IMR-90 (cell line): Measurements from ENCODE around the gene C9orf152. TPM values are rescaled to one million over a fixed set of nuclear protein-coding genes. Genes with fewer than 3 reads are reported as not detected.

Source experiments
- ATAC-seq: fragments of 200-7000 bp; cut with Tn5 transposase; 2 replicates; pipeline ENCODE4 v1.9.1; 2020; ENCODE audit warnings: low read depth, mild to moderate bottlenecking, moderate library complexity
- BruUV-seq: library from RNA; stranded (reverse); fragments of 400-500 nt; replicated peaks from 2 replicates; lab custom pipeline; 2021; lab: Mats Ljungman, UMichigan
- CTCF ChIA-PET: fragments of 300-600 bp; formaldehyde crosslinking; extraction: SDS; loops from one replicate; lab custom pipeline; 2021; ENCODE audit warnings: antibody characterized with exemption; lab: Yijun Ruan, JAX
- POLR2A ChIA-PET: fragments of 300-600 bp; sonication (Branson Sonifier 250); formaldehyde crosslinking; loops from one replicate; lab custom pipeline; 2022; ENCODE audit warnings: antibody characterized with exemption; ENCODE audit not compliant: unreplicated experiment; lab: Charles Lee
- DNase-seq: peaks from one replicate; pipeline ENCODE4 v3.0.0; 2013
- H2AFZ ChIP-seq: replicated peaks from 2 replicates; pipeline ENCODE3; 2013; ENCODE audit warnings: low read length, mild to moderate bottlenecking; ENCODE audit not compliant: poor library complexity
- H2AK5ac ChIP-seq: 2 replicates; pipeline ENCODE4 v1.6.1; 2013; ENCODE audit warnings: low read depth, low read length, inconsistent platforms
- H2AK9ac ChIP-seq: replicated peaks from 2 replicates; pipeline ENCODE3; 2013; ENCODE audit warnings: mild to moderate bottlenecking, low read depth, low read length, moderate library complexity; ENCODE audit not compliant: poor library complexity
- H2BK120ac ChIP-seq: 2 replicates; pipeline ENCODE4 v1.6.1; 2013; ENCODE audit warnings: low read depth, low read length, inconsistent platforms
- H2BK15ac ChIP-seq: 3 replicates; pipeline ENCODE4 v1.6.1; 2013; ENCODE audit warnings: low read depth, low read length, inconsistent platforms
- H2BK20ac ChIP-seq: 2 replicates; pipeline ENCODE4 v1.6.1; 2013; ENCODE audit warnings: low read depth, mild to moderate bottlenecking, inconsistent platforms, low read length, moderate library complexity
- H2BK5ac ChIP-seq: 2 replicates; pipeline ENCODE4 v1.6.1; 2013; ENCODE audit warnings: mild to moderate bottlenecking, low read depth, low read length, inconsistent platforms; ENCODE audit not compliant: poor library complexity, severe bottlenecking
- H3K14ac ChIP-seq: replicated peaks from 2 replicates; pipeline ENCODE4 v1.6.1; 2013; ENCODE audit warnings: low read depth, low read length, inconsistent platforms
- H3K18ac ChIP-seq: 2 replicates; pipeline ENCODE4 v1.6.1; 2013; ENCODE audit warnings: low read depth, low read length, control low read depth
- H3K23ac ChIP-seq: 2 replicates; pipeline ENCODE4 v1.6.1; 2013; ENCODE audit warnings: low read depth, low read length, inconsistent platforms
- H3K27ac ChIP-seq: 2 replicates; pipeline ENCODE4 v1.5.1; 2013; ENCODE audit warnings: mild to moderate bottlenecking, control low read depth, low read length; ENCODE audit not compliant: insufficient read depth
- H3K27me3 ChIP-seq: 2 replicates; pipeline ENCODE4 v1.6.1; 2013; ENCODE audit warnings: low read length; ENCODE audit not compliant: control insufficient read depth, insufficient read depth
- H3K36me3 ChIP-seq: 2 replicates; pipeline ENCODE4 v1.6.1; 2013; ENCODE audit warnings: low read length, mixed read lengths; ENCODE audit not compliant: control insufficient read depth, insufficient read depth
- H3K4ac ChIP-seq: 2 replicates; pipeline ENCODE4 v1.6.1; 2013; ENCODE audit warnings: low read depth, low read length, inconsistent platforms
- H3K4me1 ChIP-seq: 2 replicates; pipeline ENCODE4 v1.6.1; 2013; ENCODE audit warnings: low read length, mixed read lengths; ENCODE audit not compliant: control insufficient read depth, insufficient read depth
- H3K4me2 ChIP-seq: 2 replicates; pipeline ENCODE4 v1.6.1; 2013; ENCODE audit warnings: low read depth, mild to moderate bottlenecking, control low read depth, low read length, moderate library complexity
- H3K4me3 ChIP-seq: 2 replicates; pipeline ENCODE4 v1.5.1; 2013; ENCODE audit warnings: low read depth, mild to moderate bottlenecking, control low read depth, low read length, moderate library complexity; ENCODE audit not compliant: insufficient read depth
- H3K56ac ChIP-seq: 2 replicates; pipeline ENCODE4 v1.6.1; 2013; ENCODE audit warnings: low read length, inconsistent platforms; ENCODE audit not compliant: insufficient read depth; ENCODE audit errors: extremely low read depth
- H3K79me1 ChIP-seq, 2 experiments: 2 replicates each; pipeline ENCODE4 v1.6.1; 2013; ENCODE audit warnings: low read length in 2 of 2, inconsistent platforms in 1 of 2, low read depth in 1 of 2
- H3K9ac ChIP-seq: 2 replicates; pipeline ENCODE4 v1.6.1; 2013; ENCODE audit warnings: low read depth, low read length, control low read depth
- H3K9me1 ChIP-seq: 2 replicates; pipeline ENCODE4 v1.6.1; 2013; ENCODE audit warnings: low read length, inconsistent platforms; ENCODE audit not compliant: insufficient read depth
- H3K9me3 ChIP-seq: 2 replicates; pipeline ENCODE4 v1.6.1; 2013; ENCODE audit warnings: low read length; ENCODE audit not compliant: control insufficient read depth, insufficient read depth
- H4K20me1 ChIP-seq: 2 replicates; pipeline ENCODE4 v1.6.1; 2013; ENCODE audit warnings: low read length, inconsistent platforms; ENCODE audit not compliant: insufficient read depth
- H4K5ac ChIP-seq: 2 replicates; pipeline ENCODE4 v1.6.1; 2013; ENCODE audit warnings: mild to moderate bottlenecking, low read depth, low read length, control low read depth
- H4K8ac ChIP-seq, 2 experiments: 2 replicates each; pipeline ENCODE4 v1.6.1; 2013; ENCODE audit warnings: low read depth in 2 of 2, low read length in 2 of 2, control low read depth in 1 of 2, inconsistent platforms in 1 of 2
- H4K91ac ChIP-seq: 2 replicates; pipeline ENCODE4 v1.6.1; 2013; ENCODE audit warnings: low read depth, low read length, inconsistent platforms; ENCODE audit not compliant: insufficient read depth
- BHLHE40 ChIP-seq: fragments of 150-350 bp; IDR thresholded peaks from 2 replicates; pipeline ENCODE4 v1.6.1; 2016; ENCODE audit warnings: mild to moderate bottlenecking, low read depth, low read length
- WGBS, 2 experiments: methylation state at CpG; one replicate each; pipeline versions ENCODE4 v1.1.5 to v1.1.7; 2013; ENCODE audit warnings: missing lambda C conversion rate in 2 of 2; ENCODE audit not compliant: insufficient read length in 1 of 2; ENCODE audit errors: extremely low coverage in 2 of 2; 5-methylcytosine and 5-hydroxymethylcytosine counted together
- dilution Hi-C: fragments of 300-500 bp; cut with HindIII; formaldehyde crosslinking; loops from one replicate; pipeline ENCODE4 v1.14.3; 2018; ENCODE audit warnings: low sequenced_read_pairs; ENCODE audit not compliant: unreplicated experiment
- in situ Hi-C: fragments of 300-500 bp; cut with MboI; formaldehyde crosslinking; loops from 3 replicates; pipeline ENCODE4 v1.14.3; 2019; ENCODE audit warnings: low sequenced_read_pairs, inconsistent platforms, mixed read lengths
- intact Hi-C: fragments of 100-400 bp; cut with micrococcal nuclease; formaldehyde crosslinking; loops from 2 replicates; pipeline ENCODE4 v1.10.0; 2022
- polyA plus RNA-seq, 3 experiments: library from polyadenylated mRNA; depleted of rRNA; stranded (reverse); fragments of >200 nt; gene quantifications; 2 replicates each; pipeline ENCODE4 v1.2.3, GENCODE V29; 2012; ENCODE audit warnings: low replicate concordance in 1 of 3
- total RNA-seq: library from RNA; depleted of rRNA; stranded (reverse); fragments of >200 nt; gene quantifications from 2 replicates; pipeline ENCODE4 v1.2.3, GENCODE V29; 2012
- TF ChIP-seq, protein P1 (sequence below): fragments of 150-350 bp; IDR thresholded peaks from 2 replicates; pipeline ENCODE4 v1.6.1; 2017; ENCODE audit warnings: mild to moderate bottlenecking, antibody characterized with exemption, low read length, low read depth

C9orf152 gene
- total and polyA plus RNA-seq, 2 of the 4 experiments (the other 2 are of a cell fraction) = not detected

DNA sequence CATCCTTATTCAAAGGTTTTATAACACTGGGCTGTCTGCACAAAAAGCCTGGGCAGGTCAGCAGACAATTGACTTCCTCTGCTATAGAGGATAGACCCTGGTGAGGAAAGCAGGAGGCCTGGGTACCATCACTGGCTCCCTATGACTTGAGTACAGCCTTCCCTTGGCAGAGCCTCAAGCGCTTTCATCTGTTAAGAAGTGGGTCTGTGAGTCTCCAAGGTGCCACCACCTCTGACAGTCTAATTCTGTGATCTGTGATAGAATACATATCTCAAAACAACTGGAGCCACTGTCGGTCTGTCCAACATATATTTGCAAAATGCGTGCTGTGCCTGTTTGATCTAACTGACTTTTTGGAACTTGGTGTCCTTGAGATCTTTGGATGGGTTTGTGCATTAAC lies 52.2 kb downstream of the C9orf152 start:
- no CpG with 5 or more reads among the region's 3 CpGs for WGBS, 2 experiments
- dilution Hi-C loops (loop anchor here (25.0 kb wide), 1 partner anchor 93 kb away; no protein-coding TSS in a partner anchor), intact Hi-C loops (no loop called here), in situ Hi-C loops (loop anchor here (25.0 kb wide), 1 partner anchor 568 kb away; no protein-coding TSS in a partner anchor)
- ChIA-PET CTCF (no interaction called here), POLR2A (no interaction called here)
- H3K4me2 ChIP-seq = no peak overlapping the region
- H3K79me1 ChIP-seq = peaks cover 45 to 94% of the 10 kb centered on the region in 2 experiments
- no peak overlapping the region for H3K4ac ChIP-seq
- no peak overlapping the region for H4K91ac ChIP-seq
- H3K36me3 ChIP-seq = peaks cover 40% of the 10 kb centered on the region
- BruUV-seq = no TSS peak
- no peak overlapping the region for H3K4me3 ChIP-seq
- H2AK9ac ChIP-seq = no peak overlapping the region
- H3K56ac ChIP-seq = no peak overlapping the region
- H2BK20ac ChIP-seq = no peak overlapping the region
- H2BK15ac ChIP-seq = no peak overlapping the region
- H3K9me3 ChIP-seq = no peaks in the 10 kb centered on the region
- no peak overlapping the region for H3K14ac ChIP-seq
- H4K5ac ChIP-seq = no peak overlapping the region
- H2BK120ac ChIP-seq = no peak overlapping the region
- H3K27ac ChIP-seq = no peak overlapping the region
- TF ChIP-seq, protein P1, sequence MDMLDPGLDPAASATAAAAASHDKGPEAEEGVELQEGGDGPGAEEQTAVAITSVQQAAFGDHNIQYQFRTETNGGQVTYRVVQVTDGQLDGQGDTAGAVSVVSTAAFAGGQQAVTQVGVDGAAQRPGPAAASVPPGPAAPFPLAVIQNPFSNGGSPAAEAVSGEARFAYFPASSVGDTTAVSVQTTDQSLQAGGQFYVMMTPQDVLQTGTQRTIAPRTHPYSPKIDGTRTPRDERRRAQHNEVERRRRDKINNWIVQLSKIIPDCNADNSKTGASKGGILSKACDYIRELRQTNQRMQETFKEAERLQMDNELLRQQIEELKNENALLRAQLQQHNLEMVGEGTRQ = no peak
- no peak for TF ChIP-seq BHLHE40
- no peak for ATAC-seq
- H3K4me1 ChIP-seq = peaks cover 26% of the 10 kb centered on the region
- H4K8ac ChIP-seq = no peak overlapping the region
- no peaks in the 10 kb centered on the region for H3K27me3 ChIP-seq
- DNase-seq = no peak
- peaks cover 39% of the 10 kb centered on the region for H3K9me1 ChIP-seq
- H3K18ac ChIP-seq = no peak overlapping the region
- no peak overlapping the region for H2BK5ac ChIP-seq
- no peak overlapping the region; the same call in 1 of the 2 replicates for H3K23ac ChIP-seq
- H2AK5ac ChIP-seq = no peak overlapping the region
- peaks cover 97% of the 10 kb centered on the region for H4K20me1 ChIP-seq
- H3K9ac ChIP-seq = no peak overlapping the region
- H2AFZ ChIP-seq = no peak overlapping the region
